Activated CD4-positive, CD25-positive, alpha-beta regulatory T cell treated with anti-CD3 and anti-CD28 coated beads, Interleukin-2, amount 50 U/mL, for 16 hours (primary cell): ENCODE measurements around the gene TINAGL1.

Experiments used
- DNase-seq: peaks from one replicate; pipeline ENCODE4 v3.0.0-alpha.2; 2020; ENCODE audit warnings: low read depth, low spot score

TINAGL1 gene

GRCh38 chr1:31576201-31576669, at the start of gene TINAGL1:
TSS of gene TINAGL1 (plus strand) at chr1:31576515. CDS start at chr1:31577149, 634 bp downstream.
- DNase-seq, result no peak

GRCh38 chr1:31529999-31530684, 46.2 kb upstream of the TINAGL1 start:
- DNase-seq, result no peak

- no peak for DNase-seq
Measured at GRCh38 chr1:31531177-31531999, 44.9 kb upstream of the TINAGL1 start.

- DNase-seq, result no peak
Measured at GRCh38 chr1:31532173-31532572, 44.1 kb upstream of the TINAGL1 start.

- DNase-seq, result no peak
Measured at GRCh38 chr1:31535561-31535960, 40.8 kb upstream of the TINAGL1 start.

- no peak for DNase-seq
Measured at GRCh38 chr1:31539329-31539728, 37.0 kb upstream of the TINAGL1 start.

GRCh38 chr1:31541194-31541593, 35.1 kb upstream of the TINAGL1 start:
- DNase-seq, result no peak

GRCh38 chr1:31545927-31546540, 30.3 kb upstream of the TINAGL1 start:
- DNase-seq, result no peak

GRCh38 chr1:31548534-31548906, 27.8 kb upstream of the TINAGL1 start:
- no peak for DNase-seq

- DNase-seq, result peak; percentile 73
Measured at GRCh38 chr1:31548907-31549808, 27.2 kb upstream of the TINAGL1 start.

- DNase-seq, result no peak
Measured at GRCh38 chr1:31549809-31550620, 26.3 kb upstream of the TINAGL1 start.

- DNase-seq, result no peak
Measured at GRCh38 chr1:31551208-31551607, 25.1 kb upstream of the TINAGL1 start.

- DNase-seq, result no peak
Measured at GRCh38 chr1:31552489-31552888, 23.8 kb upstream of the TINAGL1 start.

GRCh38 chr1:31556481-31557006, 19.8 kb upstream of the TINAGL1 start:
- no peak for DNase-seq

GRCh38 chr1:31559715-31560114, 16.6 kb upstream of the TINAGL1 start:
- DNase-seq, result no peak

GRCh38 chr1:31560394-31560793, 15.9 kb upstream of the TINAGL1 start:
- no peak for DNase-seq

GRCh38 chr1:31562707-31563360, 13.5 kb upstream of the TINAGL1 start:
- no peak for DNase-seq

GRCh38 chr1:31564606-31564989, 11.7 kb upstream of the TINAGL1 start:
- DNase-seq, result no peak

- no peak for DNase-seq
Measured at GRCh38 chr1:31567956-31568570, 8.3 kb upstream of the TINAGL1 start.
